Activated CD4-positive, alpha-beta T cell treated with anti-CD3 and anti-CD28 coated beads, Interleukin-2, amount 50 U/mL, for 16 hours (primary cell): Measurements from ENCODE around the gene MAD1L1.

ENCODE experiments used
- DNase-seq: peaks from one replicate; pipeline ENCODE4 v3.0.0-alpha.2; 2020

MAD1L1 gene

DNA sequence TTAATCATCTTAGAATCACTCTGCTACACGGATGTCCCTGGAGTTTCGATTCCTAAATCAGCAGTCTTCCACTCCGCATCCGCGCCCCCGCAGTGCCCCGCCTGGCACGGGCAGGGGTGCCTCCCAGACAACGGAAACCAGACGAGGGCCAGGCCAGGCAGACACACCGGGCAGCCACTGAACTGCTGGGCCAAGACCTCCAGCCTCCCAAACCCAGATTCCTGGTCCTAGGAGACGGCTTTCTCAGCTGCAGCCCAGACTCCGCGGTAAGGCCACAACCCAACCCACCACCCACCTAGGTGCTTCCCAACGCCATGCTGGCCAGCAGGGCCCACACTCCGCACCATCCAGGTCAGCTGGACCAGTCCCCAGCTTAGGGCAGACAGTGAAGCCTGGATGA is 33.2 kb downstream of the MAD1L1 start:
- no peak for DNase-seq

GRCh38 chr7:2198760-2199159 is 34.0 kb downstream of the MAD1L1 start:
- DNase-seq: no peak

DNA sequence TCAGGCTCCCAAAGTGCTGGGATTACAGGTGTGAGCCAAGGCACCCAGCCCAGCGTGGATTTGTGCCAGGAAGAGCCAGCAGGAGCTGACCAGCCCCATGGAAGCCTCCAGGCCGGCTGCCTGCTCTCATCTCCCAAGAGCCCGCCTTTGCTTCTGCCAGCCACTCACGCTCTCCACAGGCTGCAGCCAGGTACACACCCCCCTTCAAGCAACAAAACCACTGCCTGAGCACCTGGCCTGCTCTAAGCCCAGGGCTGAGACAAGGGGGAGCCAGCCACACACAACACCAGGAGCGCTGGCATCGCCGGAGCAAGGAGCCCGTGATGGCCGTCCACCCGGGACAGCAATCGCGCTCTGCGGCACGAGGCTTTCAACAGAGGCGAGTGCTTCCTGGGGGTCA is 34.5 kb downstream of the MAD1L1 start:
- DNase-seq: no peak

- no peak for DNase-seq
Observed at GRCh38 chr7:2197436-2198155, 35.1 kb downstream of the MAD1L1 start.

DNA sequence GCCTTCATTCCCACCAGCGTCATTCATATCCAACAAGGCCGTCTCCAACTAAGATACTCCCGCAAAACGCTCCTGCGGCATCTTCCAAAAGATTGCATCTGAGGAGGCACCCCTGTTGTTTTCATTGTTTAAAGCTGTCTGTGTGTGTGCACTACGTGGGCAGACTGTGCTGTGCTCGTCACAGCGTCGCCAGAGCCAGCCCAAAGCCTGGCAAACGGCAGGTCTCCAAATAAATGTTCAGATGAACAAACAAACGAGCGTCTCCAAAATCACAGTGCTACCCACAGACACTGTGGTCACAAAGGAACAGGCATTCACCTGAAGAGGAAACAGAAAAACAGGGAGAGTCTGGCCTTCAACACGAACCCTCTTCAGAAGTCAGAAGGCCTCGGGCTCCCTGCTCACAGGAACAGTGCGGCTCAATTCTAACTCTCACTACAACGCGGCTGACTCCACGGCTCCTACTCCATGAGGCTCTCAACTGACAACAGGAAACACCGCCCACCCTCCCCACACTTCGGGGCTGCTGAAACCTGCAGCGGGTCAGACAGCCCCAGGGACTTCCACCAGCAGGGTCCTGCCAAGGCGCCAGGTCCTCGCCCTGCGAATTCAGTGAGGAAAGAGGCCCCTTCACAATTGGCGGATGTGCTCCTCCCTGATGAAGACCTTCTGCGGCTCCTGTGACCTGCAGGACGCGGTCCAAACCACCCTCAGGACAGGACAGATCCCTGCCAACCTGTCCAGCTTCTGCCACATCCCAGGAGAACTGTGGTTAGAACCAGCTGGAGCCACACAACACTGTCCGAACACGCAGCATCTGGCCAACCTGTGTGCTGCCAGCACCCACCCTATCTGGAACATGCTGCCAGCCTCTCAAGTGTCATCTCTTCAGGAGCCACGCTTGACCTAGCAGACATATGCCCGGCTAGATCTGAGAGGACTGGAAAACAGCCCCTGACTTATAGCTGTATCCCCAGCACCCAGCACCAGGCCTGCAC is 36.1 kb downstream of the MAD1L1 start:
- DNase-seq: no peak

- DNase-seq: no peak
Observed at GRCh38 chr7:2195400-2196246, 37.1 kb downstream of the MAD1L1 start.

- DNase-seq: no peak
Observed at GRCh38 chr7:2193575-2194305, 39.0 kb downstream of the MAD1L1 start.

- DNase-seq: no peak
Observed at GRCh38 chr7:2192831-2193534, 39.8 kb downstream of the MAD1L1 start.

DNA sequence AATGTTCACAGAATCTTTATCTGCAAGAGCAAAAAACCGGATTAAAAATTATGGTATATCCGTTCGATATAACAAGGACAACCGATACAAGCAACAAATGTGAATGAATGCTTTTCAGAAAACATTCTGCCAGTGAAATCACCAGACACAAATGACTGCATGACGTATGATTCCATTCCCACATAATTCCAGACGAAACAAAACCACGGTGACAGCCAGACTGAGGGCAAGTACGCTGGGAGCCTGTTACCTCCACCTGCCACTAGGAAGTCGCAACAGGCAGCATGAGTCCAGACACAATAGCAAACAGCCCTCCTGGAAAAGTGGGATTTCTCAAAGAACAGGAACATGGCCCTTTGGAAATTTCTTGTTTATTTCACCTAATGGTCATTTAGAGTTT is 41.7 kb downstream of the MAD1L1 start:
- no peak for DNase-seq

- no peak for DNase-seq
Observed at GRCh38 chr7:2190531-2190930, 42.2 kb downstream of the MAD1L1 start.

DNA sequence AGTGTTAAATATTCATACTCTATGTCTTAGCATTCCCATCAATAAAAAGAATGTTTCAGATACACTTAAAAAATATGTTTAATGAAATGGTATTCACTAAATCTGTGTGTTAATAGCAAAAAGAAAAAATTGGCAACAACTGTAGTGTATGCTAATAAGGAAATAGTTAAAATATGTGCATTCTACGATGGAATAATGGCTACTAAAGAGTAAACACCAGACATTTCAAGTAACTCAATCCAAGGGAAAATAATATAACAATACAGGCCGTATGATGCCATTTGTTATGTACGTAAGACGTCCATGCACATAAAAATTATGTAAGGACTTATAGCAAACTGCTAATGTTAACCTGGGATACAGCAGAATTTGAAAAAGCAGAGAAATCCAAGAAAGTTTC is 46.6 kb downstream of the MAD1L1 start:
- DNase-seq: no peak

DNA sequence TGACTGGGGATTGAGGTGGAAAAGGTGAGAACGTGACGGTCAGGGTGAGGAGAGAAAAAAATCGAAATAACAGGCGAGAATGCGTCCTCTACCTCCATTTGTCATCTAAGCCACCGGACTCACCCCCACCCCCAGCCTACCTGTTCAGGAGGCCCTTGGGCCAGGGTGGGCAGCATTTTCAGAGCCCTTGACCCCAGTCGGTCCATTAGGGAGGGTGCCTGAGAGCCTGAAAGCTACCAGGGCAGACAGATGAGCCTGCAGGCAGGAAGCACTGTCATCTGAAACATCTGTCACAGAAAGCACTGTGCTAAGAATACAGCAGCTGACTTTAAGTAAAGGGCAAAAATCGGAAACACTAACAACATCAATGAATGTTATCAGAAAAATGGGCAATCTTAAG is 47.0 kb downstream of the MAD1L1 start:
- DNase-seq: no peak

DNA sequence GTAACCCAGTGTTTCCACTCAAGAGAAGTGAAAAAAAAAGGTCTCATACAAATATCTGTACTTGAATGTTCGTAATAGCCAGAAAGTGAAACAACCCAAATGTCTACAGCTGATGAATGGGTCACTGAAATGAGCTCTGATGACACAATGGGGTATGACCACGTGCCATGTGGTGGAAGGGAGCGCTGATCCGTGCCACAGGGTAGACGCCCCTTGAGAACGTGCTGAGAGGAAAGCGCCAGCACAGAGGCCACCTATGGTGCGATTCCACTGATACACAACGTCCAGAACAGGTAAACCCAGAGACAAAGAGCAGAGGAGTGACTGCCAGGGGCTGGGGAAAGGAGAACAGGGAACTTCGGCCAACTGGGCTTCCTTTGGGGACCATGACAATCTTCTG is 50.3 kb downstream of the MAD1L1 start:
- DNase-seq: no peak

DNA sequence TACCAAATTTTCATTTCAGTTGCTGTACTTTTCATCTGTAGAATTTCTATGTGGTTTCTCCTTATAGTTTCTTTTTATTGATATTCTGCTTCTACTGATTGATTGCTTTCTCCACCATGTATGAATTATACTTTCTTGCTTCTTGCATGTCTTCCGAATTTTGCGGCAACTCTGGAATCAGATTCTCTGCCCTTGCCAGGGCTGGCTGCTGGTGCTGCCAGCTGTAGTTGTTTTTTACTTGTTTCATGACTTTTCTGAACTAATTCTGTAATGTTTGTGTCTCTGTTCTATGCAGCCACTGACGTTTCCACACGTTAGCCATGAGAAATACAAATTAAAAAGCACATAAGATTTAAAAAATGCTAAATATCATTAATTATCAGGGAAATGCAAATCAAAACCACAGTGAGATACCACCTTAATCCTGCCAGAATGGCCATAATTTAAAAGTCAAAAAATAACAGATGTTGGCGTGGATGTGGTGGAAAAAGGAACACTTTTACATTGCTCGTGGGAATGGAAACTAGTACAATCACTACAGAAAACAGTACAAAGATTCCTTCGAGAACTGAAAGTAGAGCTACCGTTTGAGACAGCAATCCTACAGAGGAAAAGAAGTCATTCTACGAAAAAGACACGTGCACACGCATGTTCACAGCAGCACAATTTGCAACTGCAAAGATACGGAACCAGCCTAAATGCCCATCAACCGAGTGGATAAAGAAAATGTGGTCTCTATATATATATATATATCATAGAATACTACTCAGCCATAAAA is 51.5 kb downstream of the MAD1L1 start:
- no peak for DNase-seq

GRCh38 chr7:2180081-2180480 is 52.7 kb downstream of the MAD1L1 start:
- DNase-seq: no peak

DNA sequence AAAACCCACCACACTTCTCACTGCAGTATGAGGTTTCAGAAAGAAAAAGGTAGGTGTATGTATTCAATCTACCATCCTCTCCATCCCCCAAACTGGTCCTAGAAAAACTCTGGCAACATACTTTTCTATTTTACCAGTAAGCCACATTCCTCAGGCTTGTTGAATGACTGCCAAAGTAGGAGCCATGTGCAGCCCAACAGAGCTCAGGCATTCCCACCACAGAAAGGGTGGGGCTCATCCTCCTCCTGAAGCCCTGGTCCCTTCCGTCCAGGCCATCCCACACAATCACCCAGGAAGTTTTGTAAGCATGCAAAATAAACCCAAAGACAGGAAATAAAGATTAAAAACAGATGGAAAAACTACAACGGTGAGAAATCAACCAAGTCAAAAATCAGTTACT is 57.2 kb downstream of the MAD1L1 start:
- no peak for DNase-seq

GRCh38 chr7:2175091-2175490 is 57.7 kb downstream of the MAD1L1 start:
- no peak for DNase-seq

- no peak for DNase-seq
Observed at GRCh38 chr7:2173189-2173827, 59.4 kb downstream of the MAD1L1 start.

DNA sequence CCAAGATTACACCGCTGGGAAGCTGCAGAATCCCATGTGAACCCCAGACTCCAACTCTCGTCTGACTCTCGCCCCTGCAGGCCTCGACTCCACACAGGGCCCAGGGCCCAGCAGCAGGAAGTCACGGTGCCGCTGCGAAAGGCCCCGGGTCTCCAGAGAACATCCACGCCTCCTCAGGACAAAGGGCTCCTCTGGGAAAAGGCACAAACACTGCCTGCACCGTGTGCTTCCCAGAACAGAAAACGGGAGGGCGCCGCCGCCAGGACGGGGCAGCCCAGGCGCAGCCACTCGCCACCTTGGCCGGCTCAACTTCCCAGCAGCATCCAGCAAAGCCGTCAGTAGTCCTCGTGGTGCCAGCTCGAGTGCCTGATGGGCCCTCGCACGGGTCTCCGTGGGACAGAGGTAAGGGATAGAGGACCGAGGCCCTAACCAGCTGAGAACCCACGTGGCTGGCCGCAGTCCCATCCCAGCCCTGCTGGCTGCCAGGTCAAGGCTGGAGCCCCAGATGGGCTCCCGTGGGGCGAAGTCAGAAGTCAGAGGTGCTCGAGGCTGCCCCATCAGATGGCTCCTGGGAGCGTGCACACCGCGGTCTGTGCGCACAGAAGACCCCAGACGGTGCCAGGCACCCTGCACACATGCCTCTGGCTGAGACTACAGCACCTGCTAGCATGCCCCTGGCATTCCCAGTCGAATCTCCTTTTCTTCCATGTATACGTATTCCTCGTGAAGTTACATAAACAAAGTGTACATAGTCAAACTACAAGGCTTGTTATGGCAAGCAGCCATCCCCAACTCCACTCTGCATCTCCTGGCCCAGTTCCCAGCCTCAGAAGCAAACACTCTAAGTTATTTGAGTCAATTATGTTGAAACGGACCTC is 60.2 kb downstream of the MAD1L1 start:
- DNase-seq: no peak
